GM18873 (cell line): ENCODE results near the gene PRDX1.
"Not testable (repeated sequence)": the region's sequence is repeated elsewhere in the genome, so short reads cannot be mapped to it uniquely, and the experiment has no call there.

Experiments
- ATAC-seq: cut with Tn5 transposase; IDR thresholded peaks from one replicate; pipeline ENCODE4 v1.9.1; 2021; ENCODE audit warnings: mild to moderate bottlenecking, moderate library complexity, moderate number of reproducible peaks; ENCODE audit not compliant: unreplicated experiment, low FRiP score

PRDX1 gene

GRCh38 chr1:45536886-45537285, 15.2 kb upstream of the PRDX1 start:
- no peak for ATAC-seq

GRCh38 chr1:45535988-45536766, 14.5 kb upstream of the PRDX1 start:
- no peak for ATAC-seq

DNA sequence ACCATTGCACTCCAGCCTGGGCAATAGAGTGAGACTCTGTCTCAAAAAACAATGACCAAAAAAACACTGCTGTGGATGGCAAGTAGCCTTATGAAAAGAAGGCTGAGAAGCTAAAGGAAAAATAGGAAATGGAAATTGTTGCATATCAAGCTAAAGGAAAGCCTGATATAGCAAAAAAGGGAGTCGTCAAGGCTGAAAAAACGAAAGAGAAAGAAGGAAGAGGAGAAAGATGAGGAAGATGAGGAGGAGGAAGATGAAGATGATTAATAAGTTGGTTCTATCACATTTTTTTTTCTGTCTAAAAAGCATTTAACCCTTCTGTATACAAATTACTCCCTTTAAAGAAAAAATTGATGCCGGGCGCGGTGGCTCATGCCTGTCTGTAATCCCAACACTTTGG, 10.2 kb upstream of the PRDX1 start:
- ATAC-seq, result no peak

DNA sequence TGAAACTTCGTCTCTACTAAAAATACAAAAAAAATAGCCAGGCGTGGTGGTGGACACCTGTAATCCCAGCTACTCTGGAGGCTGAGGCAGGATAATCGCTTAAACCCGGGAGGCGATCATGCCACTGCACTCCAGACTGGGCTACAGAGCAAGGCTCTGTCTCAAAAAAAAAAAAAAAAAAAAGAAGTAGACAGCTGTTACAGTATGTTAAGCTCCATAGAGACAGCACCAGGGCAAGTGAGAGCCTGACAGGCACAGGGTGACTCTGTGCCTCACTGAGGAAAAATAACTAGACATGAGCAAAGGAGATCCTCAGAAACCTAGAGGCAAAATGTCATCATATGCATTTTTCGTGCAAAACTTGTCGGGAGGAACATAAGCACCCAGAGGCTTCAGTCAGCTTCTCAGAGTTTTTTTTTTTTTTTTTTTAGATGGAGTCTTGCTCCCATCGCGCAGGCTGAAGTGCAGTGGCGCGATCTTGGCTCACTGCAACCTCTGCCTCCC, 9.0 kb upstream of the PRDX1 start:
- ATAC-seq, result no peak

DNA sequence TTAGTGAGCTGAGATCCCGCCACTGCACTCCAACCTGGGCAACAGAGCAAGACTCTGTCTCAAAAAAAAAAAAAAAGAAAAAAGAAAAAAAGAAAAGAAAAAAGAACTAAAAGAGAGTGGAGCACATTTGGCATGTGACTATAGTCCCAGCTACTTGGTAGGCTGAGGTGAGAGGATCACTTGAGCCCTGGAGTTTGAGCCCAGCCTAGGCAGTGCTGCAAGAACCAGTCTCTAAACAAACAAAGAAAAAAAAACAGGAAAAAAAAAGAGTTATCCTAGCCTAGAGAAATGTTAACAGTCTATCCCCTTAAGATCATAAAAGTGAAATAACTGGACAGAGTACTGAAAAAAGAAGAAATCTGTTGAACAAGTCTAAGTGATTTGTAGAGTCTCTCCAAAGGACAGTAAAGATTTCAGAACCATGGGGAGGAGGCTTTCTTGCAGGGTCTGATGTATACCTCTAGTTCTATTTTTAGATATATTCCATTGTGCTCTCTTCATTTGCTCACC, 4.5 kb upstream of the PRDX1 start:
- no peak for ATAC-seq

- not testable (repeated sequence) for ATAC-seq
Observed at GRCh38 chr1:45523975-45524374, 2.3 kb upstream of the PRDX1 start.

DNA sequence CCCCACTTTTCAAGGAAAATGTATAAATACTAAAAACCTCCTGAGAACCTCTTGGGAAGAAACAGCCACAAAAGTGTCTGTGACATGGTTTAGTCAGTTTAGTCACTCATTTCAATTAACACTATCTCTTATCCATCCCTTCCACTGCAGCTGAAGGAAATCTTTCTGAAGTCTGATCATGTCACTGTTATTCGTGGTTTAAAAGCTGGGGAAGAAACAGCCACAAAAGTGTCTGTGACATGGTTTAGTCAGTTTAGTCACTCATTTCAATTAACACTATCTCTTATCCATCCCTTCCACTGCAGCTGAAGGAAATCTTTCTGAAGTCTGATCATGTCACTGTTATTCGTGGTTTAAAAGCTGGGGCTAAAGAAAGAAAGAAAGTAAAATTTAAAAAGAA, 1.8 kb upstream of the PRDX1 start:
- not testable (repeated sequence) for ATAC-seq

DNA sequence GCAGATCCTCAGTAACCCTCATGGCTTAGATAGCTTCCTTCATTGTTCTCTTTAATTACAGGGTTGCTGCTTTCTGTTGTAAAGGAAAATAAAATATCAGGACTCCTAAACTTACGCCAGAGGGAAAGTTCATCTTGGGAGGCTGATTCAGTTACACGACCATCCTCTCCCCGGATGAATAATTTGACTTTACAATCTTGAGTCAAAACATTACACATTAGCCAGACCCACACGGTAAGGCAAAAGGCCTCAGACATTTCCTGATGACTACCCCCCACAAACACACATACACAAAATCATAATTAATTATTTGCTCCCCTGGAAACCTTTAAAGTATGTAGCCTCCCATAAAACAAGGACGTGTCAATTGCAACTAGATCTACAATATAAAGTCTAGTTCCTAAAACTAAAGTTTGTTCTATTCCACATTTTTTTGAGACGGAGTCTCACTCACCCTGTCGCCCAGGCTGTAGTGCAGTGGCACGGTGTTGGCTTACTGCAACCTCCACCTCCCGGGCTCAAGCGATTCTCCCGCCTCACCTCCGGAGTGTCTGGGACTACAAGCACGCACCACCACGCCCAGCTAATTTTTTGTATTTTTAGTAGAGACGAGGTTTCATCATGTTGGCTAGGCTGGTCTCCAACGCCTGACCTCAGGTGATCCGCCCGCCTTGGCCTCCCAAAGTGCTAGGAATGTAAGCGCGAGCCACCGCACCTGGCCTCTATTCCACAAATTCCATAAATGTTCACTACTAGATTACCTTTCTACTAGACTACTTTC, 830 bp upstream of the PRDX1 start:
- no peak for ATAC-seq

DNA sequence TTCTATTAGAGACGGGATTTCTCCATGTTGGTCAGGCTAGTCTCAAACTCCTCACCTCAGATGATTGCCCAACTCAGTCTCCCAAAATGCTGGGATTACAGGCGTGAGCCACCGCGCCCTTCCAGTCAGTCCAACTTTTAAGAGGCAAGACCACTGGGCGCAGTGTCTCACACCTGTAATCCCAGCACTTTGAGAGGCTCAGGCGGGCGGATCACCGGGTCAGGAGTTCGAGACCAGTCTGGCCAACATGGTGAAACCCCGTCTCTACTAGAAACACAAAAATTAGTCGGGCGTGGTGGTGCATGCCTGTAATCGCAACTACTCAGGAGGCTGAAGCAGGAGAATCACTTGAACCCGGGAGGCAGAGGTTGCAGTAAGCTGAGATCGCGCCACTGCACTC, 1.9 kb downstream of the PRDX1 start:
- ATAC-seq, result not testable (repeated sequence)

GRCh38 chr1:45518910-45519309, 2.8 kb downstream of the PRDX1 start:
- no peak for ATAC-seq

GRCh38 chr1:45518366-45518765, 3.3 kb downstream of the PRDX1 start:
- not testable (repeated sequence) for ATAC-seq

DNA sequence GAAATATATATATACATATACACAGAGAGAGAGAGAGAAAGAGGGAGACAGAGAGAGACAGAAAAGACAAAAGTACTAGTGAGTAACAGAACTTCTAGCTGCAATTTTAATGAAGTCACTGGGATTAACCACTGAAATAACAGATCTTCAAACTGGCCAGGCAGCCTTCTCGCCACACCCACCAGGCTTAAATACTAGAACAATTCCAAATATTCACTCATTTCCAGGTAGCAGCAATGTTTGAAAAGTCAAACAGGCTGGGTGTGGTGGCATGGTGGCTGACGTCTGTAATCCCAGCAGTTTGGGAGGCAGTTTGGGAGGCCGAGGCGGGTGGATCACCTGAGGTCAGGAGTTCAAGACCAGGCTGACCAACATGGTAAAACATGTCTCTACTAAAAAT, 5.2 kb downstream of the PRDX1 start:
- no peak for ATAC-seq

- no peak for ATAC-seq
Observed at GRCh38 chr1:45516036-45516435, 5.6 kb downstream of the PRDX1 start.

DNA sequence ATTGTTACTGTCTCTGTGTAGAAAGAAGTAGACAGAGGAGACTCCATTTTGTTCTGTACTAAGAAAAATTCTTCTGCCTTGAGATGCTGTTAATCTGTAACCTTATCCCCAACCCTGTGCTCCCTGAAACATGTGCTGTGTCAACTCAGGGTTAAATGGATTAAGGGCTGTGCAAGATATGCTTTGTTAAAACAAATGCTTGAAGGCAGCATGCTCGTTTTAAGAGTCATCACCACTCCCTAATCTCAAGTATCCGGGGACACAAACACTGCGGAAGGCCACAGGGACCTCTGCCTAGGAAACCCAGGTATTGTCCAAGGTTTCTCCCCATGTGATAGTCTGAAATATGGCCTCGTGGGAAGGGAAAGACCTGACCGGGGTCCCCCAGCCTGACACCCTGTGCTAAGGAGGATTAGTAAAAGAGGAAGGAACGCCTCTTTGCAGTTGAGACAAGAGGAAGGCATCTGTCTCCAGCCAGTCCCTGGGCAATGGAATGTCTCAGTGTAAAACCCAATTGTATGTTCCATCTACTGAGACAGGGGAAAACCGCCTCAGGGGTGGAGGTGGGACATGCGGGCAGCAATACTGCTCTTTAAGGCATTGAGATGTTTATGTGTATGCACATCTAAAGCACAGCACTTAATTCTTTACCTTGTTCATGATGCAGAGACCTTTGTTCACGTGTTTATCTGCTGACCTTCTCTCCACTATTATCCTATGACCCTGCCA, 8.0 kb downstream of the PRDX1 start:
- ATAC-seq, result not testable (repeated sequence)

- no peak for ATAC-seq
Observed at GRCh38 chr1:45512641-45513054, 9.0 kb downstream of the PRDX1 start.

DNA sequence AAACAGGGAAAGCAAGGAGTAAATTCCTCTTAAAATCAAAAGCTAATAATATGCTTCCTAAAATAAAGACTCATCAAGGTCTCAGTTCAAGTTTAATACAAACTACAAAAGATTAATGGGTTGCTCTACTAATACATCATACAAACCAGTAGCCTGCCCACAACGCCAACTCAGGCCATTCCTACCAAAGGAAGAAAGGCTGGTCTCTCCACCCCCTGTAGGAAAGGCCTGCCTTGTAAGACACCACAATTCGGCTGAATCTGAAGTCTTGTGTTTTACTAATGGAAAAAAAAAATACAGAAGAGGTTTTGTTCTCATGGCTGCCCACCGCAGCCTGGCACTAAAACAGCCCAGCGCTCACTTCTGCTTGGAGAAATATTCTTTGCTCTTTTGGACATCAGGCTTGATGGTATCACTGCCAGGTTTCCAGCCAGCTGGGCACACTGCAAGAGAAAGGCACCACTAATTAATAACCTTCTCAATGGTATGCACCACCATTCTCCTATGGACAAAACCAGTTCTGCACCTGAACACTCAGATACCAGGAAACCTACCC, 10.6 kb downstream of the PRDX1 start:
- no peak for ATAC-seq

- ATAC-seq, result no peak
Observed at GRCh38 chr1:45510036-45510971, 11.4 kb downstream of the PRDX1 start.

DNA sequence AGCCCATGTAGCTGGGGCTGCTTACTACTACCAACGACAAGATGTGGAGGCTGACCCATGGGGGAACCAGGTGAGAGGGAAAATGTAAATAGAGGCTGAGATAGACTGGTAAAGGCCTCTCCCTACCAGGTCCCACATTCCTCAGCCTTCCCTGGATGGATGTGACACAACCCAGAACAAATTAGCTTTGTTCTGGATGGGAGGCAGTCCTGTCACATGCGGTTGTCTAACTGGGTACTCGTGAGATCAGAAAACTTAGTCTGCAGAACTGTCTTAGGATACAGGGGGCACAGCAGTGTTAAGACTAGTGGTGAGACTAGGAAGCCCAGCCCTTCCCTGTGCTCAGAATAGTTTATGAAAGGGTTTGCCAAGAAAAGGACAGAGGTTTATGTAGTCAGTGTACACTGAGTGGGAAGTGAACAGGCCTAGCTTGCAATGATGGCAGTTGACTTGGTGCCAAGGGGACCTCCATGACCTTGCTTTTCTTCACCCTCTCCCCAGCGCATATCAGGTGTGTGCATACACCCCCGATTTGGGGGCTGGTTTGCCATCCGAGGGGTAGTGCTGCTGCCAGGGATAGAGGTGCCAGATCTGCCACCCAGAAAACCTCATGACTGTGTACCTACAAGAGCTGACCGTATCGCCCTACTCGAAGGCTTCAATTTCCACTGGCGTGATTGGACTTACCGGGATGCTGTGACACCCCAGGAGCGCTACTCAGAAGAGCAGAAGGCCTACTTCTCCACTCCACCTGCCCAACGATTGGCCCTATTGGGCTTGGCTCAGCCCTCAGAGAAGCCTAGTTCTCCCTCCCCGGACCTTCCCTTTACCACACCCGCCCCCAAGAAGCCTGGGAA, 13.2 kb downstream of the PRDX1 start:
- ATAC-seq, result no peak
